Stimulated activated CD4-positive, alpha-beta T cell treated with anti-CD3 and anti-CD28 coated beads, TNF-alpha, amount 100 ng/mL, for 4 hours (primary cell): Measurements from ENCODE around the gene FURIN.
"Not testable (repeated sequence)": the region's sequence is repeated elsewhere in the genome, so short reads cannot be mapped to it uniquely, and the experiment has no call there.

Experiments
- DNase-seq, 3 experiments: peaks; one replicate each; pipeline ENCODE4 v3.0.0-alpha.2; 2020; ENCODE audit warnings: low read depth in 3 of 3

Gene FURIN

GRCh38 chr15:90868261-90868689 is at the start of gene FURIN:
TSS of gene FURIN (plus strand) at chr15:90868588. CDS start at chr15:90875741, 7,153 bp downstream.
- DNase-seq, result no peak

GRCh38 chr15:90819390-90819789 is 49.0 kb upstream of the FURIN start:
- DNase-seq, result no peak

- no peak for DNase-seq
Measured at GRCh38 chr15:90819850-90820249, 48.5 kb upstream of the FURIN start.

- DNase-seq, result no peak
Measured at GRCh38 chr15:90820481-90820880, 47.9 kb upstream of the FURIN start.

- DNase-seq, result no peak
Measured at GRCh38 chr15:90822204-90822955, 46.0 kb upstream of the FURIN start.

- no peak for DNase-seq
Measured at GRCh38 chr15:90823455-90823974, 44.9 kb upstream of the FURIN start.

- not testable (repeated sequence) for DNase-seq
Measured at GRCh38 chr15:90825115-90825899, 43.1 kb upstream of the FURIN start.

- not testable (repeated sequence) for DNase-seq
Measured at GRCh38 chr15:90826206-90826885, 42.0 kb upstream of the FURIN start.

GRCh38 chr15:90826886-90827435 is 41.4 kb upstream of the FURIN start:
- no peak for DNase-seq

GRCh38 chr15:90828111-90828510 is 40.3 kb upstream of the FURIN start:
- no peak for DNase-seq

GRCh38 chr15:90829126-90829525 is 39.3 kb upstream of the FURIN start:
- DNase-seq, result no peak

- peak in 1 of 3 experiments; percentile 31 for DNase-seq
Measured at GRCh38 chr15:90829942-90830440, 38.4 kb upstream of the FURIN start.

- DNase-seq, result no peak
Measured at GRCh38 chr15:90834626-90835025, 33.8 kb upstream of the FURIN start.

- DNase-seq, result no peak
Measured at GRCh38 chr15:90836296-90836871, 32.0 kb upstream of the FURIN start.

- DNase-seq, result no peak
Measured at GRCh38 chr15:90837094-90837493, 31.3 kb upstream of the FURIN start.

GRCh38 chr15:90838139-90838538 is 30.2 kb upstream of the FURIN start:
- DNase-seq, result peak; percentile 67 to 84 (median 82)

- DNase-seq, result no peak
Measured at GRCh38 chr15:90838544-90838943, 29.8 kb upstream of the FURIN start.

GRCh38 chr15:90839187-90840071 is 29.0 kb upstream of the FURIN start:
- DNase-seq, result no peak

- no peak for DNase-seq
Measured at GRCh38 chr15:90840157-90840855, 28.1 kb upstream of the FURIN start.

- no peak for DNase-seq
Measured at GRCh38 chr15:90840954-90841353, 27.4 kb upstream of the FURIN start.
